PC-3 (cell line): Measurements from ENCODE around the gene TOMM22.

Source experiments
- CTCF ChIP-seq: fragments of 300-600 bp; sonication (generic); conservative IDR thresholded peaks from 2 replicates; pipeline ENCODE4 v1.5.1; 2017; ENCODE audit warnings: antibody characterized with exemption, low read depth, mild to moderate bottlenecking, low read length
- EZH2 ChIP-seq: fragments of 300-600 bp; sonication (generic); IDR thresholded peaks from one replicate; pipeline ENCODE4 v1.6.1; 2017; ENCODE audit warnings: antibody characterized with exemption, mild to moderate bottlenecking, low read length; ENCODE audit not compliant: unreplicated experiment

- TF ChIP-seq CTCF (no peak), EZH2 (no peak)
Measured at GRCh38 chr22:38649841-38650522, 31.8 kb upstream of the TOMM22 start.
